22Rv1 (cell line): ENCODE results near the gene SOX14.

Experiments used
- CTCF ChIP-seq: fragments of 450-650 bp; IDR thresholded peaks from 2 replicates; pipeline ENCODE4 v1.5.1; 2017; ENCODE audit warnings: mild to moderate bottlenecking
- ZFX ChIP-seq: fragments of 450-650 bp; IDR thresholded peaks from 2 replicates; pipeline ENCODE4 v1.6.1; 2017; ENCODE audit warnings: antibody characterized with exemption, borderline replicate concordance

GRCh38 chr3:137769322-137770065 lies 5.4 kb downstream of the SOX14 start:
- TF ChIP-seq CTCF (no peak), ZFX (no peak)
